Esophagus squamous epithelium (tissue), 5 donors: ENCODE results near the gene ZNRF1. TPM values are rescaled to one million over a fixed set of nuclear protein-coding genes. Genes with fewer than 3 reads are reported as not detected.
A peak's percentile ranks its signal among the peaks of the same experiment; 100 is the strongest.

Experiments
- DNase-seq: peaks from one replicate; lab custom pipeline; 2025; lab: John Stamatoyannopoulos, UW
- H3K27ac ChIP-seq, 4 donors: fragments of 200-600 bp; sonication (generic); one replicate each; pipeline ENCODE4 v1.5.1; 2016 to 2019; ENCODE audit warnings: mild to moderate bottlenecking in 1 of 4
- H3K27me3 ChIP-seq, 4 donors: fragments of 200-600 bp; sonication (generic); 1 replicate in 3 of 4; 2 replicates in 1 of 4; pipeline versions ENCODE4 v1.5.1 to v1.6.0; 2017 to 2021; ENCODE audit warnings: antibody characterized with exemption in 1 of 4
- H3K36me3 ChIP-seq, 3 donors: fragments of 200-600 bp; sonication (generic); one replicate each; pipeline ENCODE4 v1.5.1; 2016 to 2019
- H3K4me1 ChIP-seq, 3 donors: fragments of 200-600 bp; sonication (generic); one replicate each; pipeline ENCODE4 v1.5.1; 2017 to 2019
- H3K4me3 ChIP-seq, 4 donors: fragments of 200-600 bp; sonication (generic); 1 replicate in 3 of 4; 2 replicates in 1 of 4; pipeline ENCODE4 v1.5.1; 2016 to 2019; ENCODE audit warnings: mild to moderate bottlenecking in 2 of 4, moderate library complexity in 1 of 4
- H3K9me3 ChIP-seq, 3 donors: fragments of 200-600 bp; sonication (generic); one replicate each; pipeline ENCODE4 v1.5.1; 2016 to 2019
- CTCF ChIP-seq, 6 experiments: fragments of 450-650 bp in 4 of 6; fragments of 200-600 bp in 2 of 6; sonication (generic) in 2 of 6; IDR thresholded peaks; one replicate each; pipeline ENCODE4 v1.5.1; 2016 to 2019; ENCODE audit warnings: antibody characterized with exemption in 6 of 6, mild to moderate bottlenecking in 4 of 6, moderate library complexity in 4 of 6
- POLR2A ChIP-seq, 4 donors: fragments of 450-650 bp; IDR thresholded peaks; one replicate each; pipeline ENCODE4 v1.6.1; 2017; ENCODE audit warnings: antibody characterized with exemption in 4 of 4, mild to moderate bottlenecking in 4 of 4, moderate library complexity in 3 of 4
- WGBS, 2 donors: methylation state at CpG; one replicate each; pipeline ENCODE4 v1.1.5; 2018; 5-methylcytosine and 5-hydroxymethylcytosine counted together
- intact Hi-C: fragments of 100-400 bp; cut with DNase I; formaldehyde crosslinking; loops from one replicate; pipeline ENCODE4 v1.15.0; 2022
- total RNA-seq, 4 donors: library from RNA; depleted of rRNA; stranded (reverse); fragments of >200 nt; gene quantifications; one replicate each; pipeline ENCODE4 v1.1.0, GENCODE V29; 2016
- donor health status: DM: yes; HTN: yes; CAD: no.

The ZNRF1 gene
- total RNA-seq, 4 donors from 2014 or later = 28.0 to 67.4 (median 33.5) TPM

- H3K27ac ChIP-seq = peak overlapping the region; percentile 84 to 90 (median 86)
- no peak for DNase-seq
- intact Hi-C loops = no loop called here
- TF ChIP-seq POLR2A (IDR thresholded peaks at IDR 0.05) (no peak), CTCF (IDR thresholded peaks at IDR 0.05) (no peak)
- H3K36me3 ChIP-seq = no peaks in the 10 kb centered on the region
- no peaks in the 10 kb centered on the region for H3K27me3 ChIP-seq
- peak overlapping the region in 3 of 4 donors; percentile 21 to 35 (median 26) for H3K4me3 ChIP-seq
- H3K4me1 ChIP-seq = peaks cover 38 to 86% (median 55%) of the 10 kb centered on the region in 3 donors
- WGBS, 2 donors = 46 to 55% methylated on average over 6 to 7 of the region's 7 CpGs
- H3K9me3 ChIP-seq = no peaks in the 10 kb centered on the region
These were observed 66.8 kb downstream of the ZNRF1 start for GRCh38 chr16:75065521-75066149.

DNA sequence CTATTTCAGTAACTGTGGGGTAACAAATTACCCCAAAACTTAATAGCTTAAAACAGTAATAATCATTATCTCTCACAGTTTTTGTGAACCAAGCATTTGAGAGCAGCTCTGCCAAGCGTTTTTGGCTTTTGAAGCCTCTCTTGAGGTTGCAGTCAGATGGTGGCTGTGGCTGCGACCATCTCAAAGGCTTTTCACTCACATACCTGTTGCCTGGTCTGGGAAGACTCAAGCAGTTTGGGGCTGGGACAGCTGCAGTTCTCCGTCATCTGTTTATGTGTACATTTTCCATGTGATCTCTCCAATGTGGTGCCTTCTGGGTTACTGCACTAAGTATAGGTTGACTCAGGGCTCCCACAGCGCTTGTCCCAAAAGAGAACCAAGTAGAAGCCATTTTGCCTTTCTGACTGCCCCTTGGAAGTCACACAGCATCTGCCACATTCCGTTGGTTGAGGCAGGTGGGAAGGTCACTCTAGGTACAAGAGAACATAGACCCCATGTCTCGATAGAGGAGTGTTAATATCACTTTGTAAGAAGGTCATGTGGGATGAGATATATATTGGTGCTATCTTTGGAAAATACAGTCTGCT, 68.1 kb downstream of the ZNRF1 start:
- intact Hi-C loops = no loop called here
- no peak for TF ChIP-seq CTCF (IDR thresholded peaks at IDR 0.05)
- no peak for TF ChIP-seq POLR2A (IDR thresholded peaks at IDR 0.05)
- Histone ChIP-seq H3K9me3 (no peaks in the 10 kb centered on the region), H3K27ac (peak overlapping the region in 1 of 4 donors; percentile 90), H3K27me3 (no peaks in the 10 kb centered on the region), H3K4me3 (no peak overlapping the region), H3K4me1 (peaks cover 38 to 83% (median 43%) of the 10 kb centered on the region in 3 donors), H3K36me3 (no peaks in the 10 kb centered on the region)
- no peak for DNase-seq
- 82 to 98% methylated on average over 4 to 6 of the region's 6 CpGs for WGBS, 2 donors

DNA sequence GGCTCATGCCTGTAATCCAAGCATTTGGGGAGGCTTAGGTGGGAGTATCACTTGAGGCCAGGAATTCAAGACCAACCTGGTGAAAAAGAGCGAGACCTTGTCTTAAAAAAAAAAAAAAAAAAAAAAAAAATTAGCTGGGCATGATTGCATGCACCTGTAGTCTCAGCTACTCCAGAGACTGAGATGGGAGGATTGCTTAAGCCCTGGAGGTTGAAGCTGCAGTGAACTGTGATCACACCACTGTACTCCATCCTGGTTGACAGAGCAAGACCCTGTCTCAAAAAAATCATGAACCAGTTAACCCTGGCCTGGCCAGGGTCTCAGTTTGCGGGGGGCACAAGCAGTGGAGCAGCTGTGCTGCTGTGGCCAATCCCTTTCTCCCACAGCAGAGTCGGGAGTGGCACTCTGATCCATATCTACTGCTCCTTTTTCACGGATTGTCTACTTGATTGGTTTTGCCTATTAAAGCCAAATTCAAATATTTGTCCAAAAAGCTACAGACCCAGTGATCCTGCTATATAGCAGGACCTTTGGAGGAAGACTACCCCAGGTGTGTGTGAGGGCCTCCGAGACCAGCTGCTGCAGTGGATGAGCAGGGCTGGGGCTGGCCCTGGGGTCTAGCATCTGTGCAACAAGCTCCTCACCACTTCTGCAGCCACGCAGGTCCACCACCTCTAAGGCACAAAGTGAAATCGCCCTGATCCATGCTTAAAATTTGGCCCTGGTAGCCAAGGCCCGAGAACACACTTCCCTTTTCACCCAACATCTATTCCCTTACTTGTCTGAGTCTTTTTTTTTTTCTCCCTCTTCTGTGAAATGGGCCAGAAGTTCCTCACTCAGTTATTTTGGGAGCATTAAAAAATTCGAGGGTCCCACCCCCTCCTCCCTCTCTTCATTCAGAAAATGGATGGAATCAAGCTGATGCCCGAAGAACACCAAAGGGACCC, 69.5 kb downstream of the ZNRF1 start:
- no peak overlapping the region for H3K27ac ChIP-seq
- peaks cover 24 to 71% (median 29%) of the 10 kb centered on the region in 3 donors for H3K4me1 ChIP-seq
- no peak overlapping the region for H3K4me3 ChIP-seq
- H3K27me3 ChIP-seq = no peaks in the 10 kb centered on the region
- H3K36me3 ChIP-seq = no peaks in the 10 kb centered on the region
- TF ChIP-seq POLR2A (IDR thresholded peaks at IDR 0.05) (no peak), CTCF (IDR thresholded peaks at IDR 0.05) (no peak)
- intact Hi-C loops = no loop called here
- no peaks in the 10 kb centered on the region for H3K9me3 ChIP-seq
- no peak for DNase-seq
- WGBS, 2 donors = 82 to 85% methylated on average over 9 of the region's 10 CpGs

- intact Hi-C loops = no loop called here
- H3K36me3 ChIP-seq = no peaks in the 10 kb centered on the region
- peak overlapping the region in 3 of 4 donors; percentile 25 to 70 (median 52) for H3K27ac ChIP-seq
- H3K9me3 ChIP-seq = no peaks in the 10 kb centered on the region
- no peaks in the 10 kb centered on the region for H3K27me3 ChIP-seq
- TF ChIP-seq CTCF (IDR thresholded peaks at IDR 0.05) = no peak
- TF ChIP-seq POLR2A (IDR thresholded peaks at IDR 0.05) = no peak
- H3K4me1 ChIP-seq = peaks cover 8 to 71% (median 13%) of the 10 kb centered on the region in 3 donors
- no peak overlapping the region for H3K4me3 ChIP-seq
- DNase-seq = no peak
- 61 to 81% methylated on average over 8 to 11 of the region's 11 CpGs for WGBS, 2 donors
These were observed 71.4 kb downstream of the ZNRF1 start for GRCh38 chr16:75070012-75070841.
